Coronary artery (tissue), 2 donors: ENCODE data around the gene VAV2.

Source experiments
- DNase-seq: peaks from one replicate; pipeline ENCODE4 v3.0.0-alpha.2; 2017; ENCODE audit warnings: low spot score
- H3K27ac ChIP-seq, 2 donors: fragments of 200-600 bp; sonication (generic); one replicate each; pipeline ENCODE4 v1.5.1; 2016 to 2019
- H3K4me3 ChIP-seq: fragments of 200-600 bp; sonication (generic); 2 replicates; pipeline ENCODE4 v1.5.1; 2016; ENCODE audit warnings: mild to moderate bottlenecking, moderate library complexity
- CTCF ChIP-seq: fragments of 200-600 bp; sonication (generic); IDR thresholded peaks from one replicate; pipeline ENCODE4 v1.5.1; 2019; ENCODE audit warnings: antibody characterized with exemption

Gene VAV2

GRCh38 chr9:133917375-133917774, 74.7 kb downstream of the VAV2 start:
- H3K27ac ChIP-seq = no peak overlapping the region
- no peak for TF ChIP-seq CTCF
- no peak for DNase-seq
- no peak overlapping the region for H3K4me3 ChIP-seq

- TF ChIP-seq CTCF = no peak
- no peak for DNase-seq
- no peak overlapping the region for H3K4me3 ChIP-seq
- H3K27ac ChIP-seq = no peak overlapping the region
These were observed 76.0 kb downstream of the VAV2 start for GRCh38 chr9:133916159-133916541.

GRCh38 chr9:133915534-133916158, 76.5 kb downstream of the VAV2 start:
- no peak overlapping the region for H3K4me3 ChIP-seq
- no peak for TF ChIP-seq CTCF
- H3K27ac ChIP-seq = no peak overlapping the region
- DNase-seq = no peak

- no peak for TF ChIP-seq CTCF
- no peak overlapping the region for H3K4me3 ChIP-seq
- no peak overlapping the region for H3K27ac ChIP-seq
- no peak for DNase-seq
These were observed 77.4 kb downstream of the VAV2 start for GRCh38 chr9:133914442-133915342.

- TF ChIP-seq CTCF = no peak
- no peak for DNase-seq
- no peak overlapping the region for H3K4me3 ChIP-seq
- no peak overlapping the region for H3K27ac ChIP-seq
These were observed 78.4 kb downstream of the VAV2 start for GRCh38 chr9:133913571-133914369.

- no peak for DNase-seq
- H3K4me3 ChIP-seq = no peak overlapping the region
- TF ChIP-seq CTCF = no peak
- H3K27ac ChIP-seq = no peak overlapping the region
These were observed 81.1 kb downstream of the VAV2 start for GRCh38 chr9:133910855-133911514.
